Liver (tissue), 9 donors: ENCODE data around the gene USP53. TPM values are rescaled to one million over a fixed set of nuclear protein-coding genes. Genes with fewer than 3 reads are reported as not detected.

Source experiments
- DNase-seq: peaks from one replicate; pipeline ENCODE4 v3.0.0-alpha.2; 2017; ENCODE audit warnings: low spot score
- H3K27ac ChIP-seq, 2 donors: one replicate each; pipeline ENCODE4 v1.7.0; 2013; ENCODE audit warnings: inconsistent platforms in 2 of 2, low read length in 2 of 2, control low read depth in 1 of 2, low read depth in 1 of 2, mild to moderate bottlenecking in 1 of 2
- H3K27me3 ChIP-seq, 4 donors: one replicate each; pipeline versions ENCODE4 v1.6.1 to v1.7.0; 2013; ENCODE audit warnings: low read length in 3 of 4, inconsistent platforms in 1 of 4, mild to moderate bottlenecking in 1 of 4, moderate library complexity in 1 of 4; ENCODE audit not compliant: control insufficient read depth in 4 of 4, insufficient read depth in 4 of 4
- H3K36me3 ChIP-seq, 4 donors: one replicate each; pipeline versions ENCODE4 v1.6.1 to v1.7.0; 2013; ENCODE audit warnings: low read length in 3 of 4, mild to moderate bottlenecking in 3 of 4, low read depth in 1 of 4, moderate library complexity in 1 of 4; ENCODE audit not compliant: control insufficient read depth in 4 of 4, insufficient read depth in 3 of 4
- H3K4me1 ChIP-seq, 4 donors: one replicate each; pipeline versions ENCODE4 v1.6.1 to v1.7.0; 2013; ENCODE audit warnings: low read length in 3 of 4, mild to moderate bottlenecking in 3 of 4, moderate library complexity in 1 of 4; ENCODE audit not compliant: control insufficient read depth in 4 of 4, insufficient read depth in 4 of 4
- H3K4me3 ChIP-seq, 3 donors: one replicate each; pipeline versions ENCODE4 v1.6.1 to v1.7.0; 2013; ENCODE audit warnings: low read length in 3 of 3, control low read depth in 1 of 3, low read depth in 1 of 3, mild to moderate bottlenecking in 1 of 3
- H3K9ac ChIP-seq, 2 donors: one replicate each; pipeline ENCODE4 v1.7.0; 2013; ENCODE audit warnings: low read length in 2 of 2, mild to moderate bottlenecking in 2 of 2, moderate library complexity in 2 of 2, control low read depth in 1 of 2, low read depth in 1 of 2
- H3K9me3 ChIP-seq, 4 donors: one replicate each; pipeline versions ENCODE4 v1.6.1 to v1.7.0; 2013; ENCODE audit warnings: low read length in 3 of 4; ENCODE audit not compliant: control insufficient read depth in 4 of 4
- EGR1 ChIP-seq, 2 donors: IDR thresholded peaks; 2 replicates each; pipeline ENCODE4 v1.6.1; 2016 to 2018; ENCODE audit warnings: antibody characterized with exemption in 2 of 2, low read depth in 2 of 2
- FOXA1 ChIP-seq: IDR thresholded peaks from 2 replicates; pipeline ENCODE4 v1.6.1; 2016; ENCODE audit warnings: antibody characterized with exemption
- FOXA2 ChIP-seq: IDR thresholded peaks from 2 replicates; pipeline ENCODE4 v1.6.1; 2016; ENCODE audit warnings: antibody characterized with exemption
- GABPA ChIP-seq, 2 donors: IDR thresholded peaks in 1 of 2; conservative IDR thresholded peaks in 1 of 2; 2 replicates each; pipeline ENCODE4 v1.6.1; 2016; ENCODE audit warnings: antibody characterized with exemption in 2 of 2, mild to moderate bottlenecking in 1 of 2, moderate library complexity in 1 of 2
- HNF4A ChIP-seq, 2 donors: conservative IDR thresholded peaks; 2 replicates each; pipeline ENCODE4 v1.6.1; 2016; ENCODE audit warnings: antibody characterized with exemption in 2 of 2, mild to moderate bottlenecking in 2 of 2
- HNF4G ChIP-seq: IDR thresholded peaks from 2 replicates; pipeline ENCODE4 v1.6.1; 2016; ENCODE audit warnings: antibody characterized with exemption
- MAX ChIP-seq: IDR thresholded peaks from 2 replicates; pipeline ENCODE4 v1.6.1; 2016; ENCODE audit warnings: antibody characterized with exemption
- RAD21 ChIP-seq, 2 donors: IDR thresholded peaks; 2 replicates each; pipeline ENCODE4 v1.6.1; 2016; ENCODE audit warnings: antibody characterized with exemption in 2 of 2, mild to moderate bottlenecking in 2 of 2
- RXRA ChIP-seq, 2 donors: IDR thresholded peaks; 2 replicates each; pipeline ENCODE4 v1.6.1; 2017 to 2018; ENCODE audit warnings: antibody characterized with exemption in 2 of 2, mild to moderate bottlenecking in 1 of 2
- SP1 ChIP-seq: IDR thresholded peaks from 2 replicates; pipeline ENCODE4 v1.6.1; 2018; ENCODE audit warnings: antibody characterized with exemption, mild to moderate bottlenecking
- TAF1 ChIP-seq: conservative IDR thresholded peaks from 2 replicates; pipeline ENCODE4 v1.6.1; 2016; ENCODE audit warnings: antibody characterized with exemption, mild to moderate bottlenecking
- YY1 ChIP-seq: IDR thresholded peaks from 2 replicates; pipeline ENCODE4 v1.6.1; 2016; ENCODE audit warnings: antibody characterized with exemption, mild to moderate bottlenecking
- ZBTB33 ChIP-seq: IDR thresholded peaks from 2 replicates; pipeline ENCODE4 v1.6.1; 2016; ENCODE audit warnings: antibody characterized with exemption
- WGBS: extraction: QIAGEN DNeasy Blood & Tissue Kit; methylation state at CpG from one replicate; pipeline ENCODE4 v1.1.7; 2013; 5-methylcytosine and 5-hydroxymethylcytosine counted together
- polyA plus RNA-seq, 2 donors: library from polyadenylated mRNA; stranded (reverse) in 1 of 2; unstranded in 1 of 2; fragments of 200-250 nt in 1 of 2; fragments of >200 nt in 1 of 2; fragmentation: Nextera tagmentation in 1 of 2; extraction: Ambion mirVana in 1 of 2; gene quantifications; one replicate each; pipeline versions ENCODE4 v1.2.1 to v1.2.3, GENCODE V29; 2013 to 2015
- total RNA-seq, 2 donors: library from RNA; depleted of rRNA; stranded (reverse); fragments of >200 nt; gene quantifications; one replicate each; pipeline ENCODE4 v1.2.3, GENCODE V29; 2014
- TF ChIP-seq, protein P1 (sequence below): fragments of 150-350 bp; IDR thresholded peaks from 2 replicates; pipeline ENCODE4 v1.5.1; 2017; ENCODE audit warnings: improper control_type of control experiment, low read depth, low read length; ENCODE audit not compliant: missing input control
- TF ChIP-seq, protein P2 (sequence below): IDR thresholded peaks from 2 replicates; pipeline ENCODE4 v1.6.1; 2016; ENCODE audit warnings: antibody characterized with exemption
- TF ChIP-seq, protein P3 (sequence below): IDR thresholded peaks from 2 replicates; pipeline ENCODE4 v1.6.1; 2016; ENCODE audit warnings: antibody characterized with exemption, mild to moderate bottlenecking
- donor health status: healthy.
- donor health status: healthy.
- donor health status: healthy.
- donor health status: healthy.
- donor health status: healthy.

The USP53 gene
- total and polyA plus RNA-seq, 4 donors: 4.7 to 20.7 (median 5.9) TPM

- H3K9me3 ChIP-seq: no peaks in the 10 kb centered on the region
- no peak overlapping the region for H3K27ac ChIP-seq
- 60% methylated on average over 3 of the region's 3 CpGs for WGBS
These were observed 21.2 kb downstream of the USP53 start for GRCh38 chr4:119233750-119234149.

More at GRCh38 chr4:119233750-119234149, 21.2 kb downstream of the USP53 start:
- peaks cover 0 to 3% (median 1%) of the 10 kb centered on the region in 4 donors for H3K4me1 ChIP-seq
- H3K4me3 ChIP-seq: no peak overlapping the region
- no peak overlapping the region for H3K9ac ChIP-seq
- H3K27me3 ChIP-seq: no peaks in the 10 kb centered on the region
- DNase-seq: no peak
- H3K36me3 ChIP-seq: peaks cover 0 to 14% (median 5%) of the 10 kb centered on the region in 4 donors
- TF ChIP-seq EGR1 (IDR thresholded peaks at IDR 0.05; ENCODE audit: low read depth in 2 of 2) (no peak), MAX (no peak), HNF4G (no peak), GABPA (IDR thresholded peaks at IDR 0.05 in 1 of 2, conservative IDR thresholded peaks at IDR 0.05 in 1 of 2) (no peak), ZBTB33 (no peak), RAD21 (IDR thresholded peaks at IDR 0.05) (no peak), FOXA2 (no peak), YY1 (no peak), SP1 (no peak), FOXA1 (no peak), RXRA (IDR thresholded peaks at IDR 0.05) (no peak), TAF1 (no peak), HNF4A (conservative IDR thresholded peaks at IDR 0.05) (no peak)
- TF ChIP-seq, protein P1, sequence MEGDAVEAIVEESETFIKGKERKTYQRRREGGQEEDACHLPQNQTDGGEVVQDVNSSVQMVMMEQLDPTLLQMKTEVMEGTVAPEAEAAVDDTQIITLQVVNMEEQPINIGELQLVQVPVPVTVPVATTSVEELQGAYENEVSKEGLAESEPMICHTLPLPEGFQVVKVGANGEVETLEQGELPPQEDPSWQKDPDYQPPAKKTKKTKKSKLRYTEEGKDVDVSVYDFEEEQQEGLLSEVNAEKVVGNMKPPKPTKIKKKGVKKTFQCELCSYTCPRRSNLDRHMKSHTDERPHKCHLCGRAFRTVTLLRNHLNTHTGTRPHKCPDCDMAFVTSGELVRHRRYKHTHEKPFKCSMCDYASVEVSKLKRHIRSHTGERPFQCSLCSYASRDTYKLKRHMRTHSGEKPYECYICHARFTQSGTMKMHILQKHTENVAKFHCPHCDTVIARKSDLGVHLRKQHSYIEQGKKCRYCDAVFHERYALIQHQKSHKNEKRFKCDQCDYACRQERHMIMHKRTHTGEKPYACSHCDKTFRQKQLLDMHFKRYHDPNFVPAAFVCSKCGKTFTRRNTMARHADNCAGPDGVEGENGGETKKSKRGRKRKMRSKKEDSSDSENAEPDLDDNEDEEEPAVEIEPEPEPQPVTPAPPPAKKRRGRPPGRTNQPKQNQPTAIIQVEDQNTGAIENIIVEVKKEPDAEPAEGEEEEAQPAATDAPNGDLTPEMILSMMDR: no peak
- TF ChIP-seq, protein P2, sequence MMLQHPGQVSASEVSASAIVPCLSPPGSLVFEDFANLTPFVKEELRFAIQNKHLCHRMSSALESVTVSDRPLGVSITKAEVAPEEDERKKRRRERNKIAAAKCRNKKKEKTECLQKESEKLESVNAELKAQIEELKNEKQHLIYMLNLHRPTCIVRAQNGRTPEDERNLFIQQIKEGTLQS: no peak
- TF ChIP-seq, protein P3, sequence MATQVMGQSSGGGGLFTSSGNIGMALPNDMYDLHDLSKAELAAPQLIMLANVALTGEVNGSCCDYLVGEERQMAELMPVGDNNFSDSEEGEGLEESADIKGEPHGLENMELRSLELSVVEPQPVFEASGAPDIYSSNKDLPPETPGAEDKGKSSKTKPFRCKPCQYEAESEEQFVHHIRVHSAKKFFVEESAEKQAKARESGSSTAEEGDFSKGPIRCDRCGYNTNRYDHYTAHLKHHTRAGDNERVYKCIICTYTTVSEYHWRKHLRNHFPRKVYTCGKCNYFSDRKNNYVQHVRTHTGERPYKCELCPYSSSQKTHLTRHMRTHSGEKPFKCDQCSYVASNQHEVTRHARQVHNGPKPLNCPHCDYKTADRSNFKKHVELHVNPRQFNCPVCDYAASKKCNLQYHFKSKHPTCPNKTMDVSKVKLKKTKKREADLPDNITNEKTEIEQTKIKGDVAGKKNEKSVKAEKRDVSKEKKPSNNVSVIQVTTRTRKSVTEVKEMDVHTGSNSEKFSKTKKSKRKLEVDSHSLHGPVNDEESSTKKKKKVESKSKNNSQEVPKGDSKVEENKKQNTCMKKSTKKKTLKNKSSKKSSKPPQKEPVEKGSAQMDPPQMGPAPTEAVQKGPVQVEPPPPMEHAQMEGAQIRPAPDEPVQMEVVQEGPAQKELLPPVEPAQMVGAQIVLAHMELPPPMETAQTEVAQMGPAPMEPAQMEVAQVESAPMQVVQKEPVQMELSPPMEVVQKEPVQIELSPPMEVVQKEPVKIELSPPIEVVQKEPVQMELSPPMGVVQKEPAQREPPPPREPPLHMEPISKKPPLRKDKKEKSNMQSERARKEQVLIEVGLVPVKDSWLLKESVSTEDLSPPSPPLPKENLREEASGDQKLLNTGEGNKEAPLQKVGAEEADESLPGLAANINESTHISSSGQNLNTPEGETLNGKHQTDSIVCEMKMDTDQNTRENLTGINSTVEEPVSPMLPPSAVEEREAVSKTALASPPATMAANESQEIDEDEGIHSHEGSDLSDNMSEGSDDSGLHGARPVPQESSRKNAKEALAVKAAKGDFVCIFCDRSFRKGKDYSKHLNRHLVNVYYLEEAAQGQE: no peak
